ENCODE measurements around the gene VWC2. TPM values are rescaled to one million over a fixed set of nuclear protein-coding genes. Genes with fewer than 3 reads are reported as not detected.

Gene VWC2
- total and polyA plus RNA-seq, 2 of the 8 experiments (the other 6 are each of a cell fraction or from before 2014, with no cell fraction given), result 0.24 to 0.30 TPM

- no peak for TF ChIP-seq SRF (IDR thresholded peaks at IDR 0.05; ENCODE audit: low read depth, low read length)
- TF ChIP-seq POLR2AphosphoS5 (IDR thresholded peaks at IDR 0.05; ENCODE audit: low read depth, low read length), result no peak
- TF ChIP-seq CEBPB (IDR thresholded peaks at IDR 0.05; ENCODE audit: low read depth, low read length), result no peak
- TF ChIP-seq SP2 (IDR thresholded peaks at IDR 0.05; ENCODE audit: low read length), result no peak
- no peak for TF ChIP-seq EP300 (IDR thresholded peaks at IDR 0.05; ENCODE audit: borderline replicate concordance in 1 of 2, low read depth in 2 of 2, low read length in 2 of 2)
- no peak for TF ChIP-seq SAP30 (IDR thresholded peaks at IDR 0.05; ENCODE audit: insufficient read depth, insufficient replicate concordance, low read length)
- TF ChIP-seq CHD2 (IDR thresholded peaks at IDR 0.05; ENCODE audit: low read length), result no peak; the same call in 1 of the 2 replicates
- TF ChIP-seq BRCA1 (IDR thresholded peaks at IDR 0.05; ENCODE audit: low read depth, low read length), result no peak
- TF ChIP-seq ZNF274 (IDR thresholded peaks at IDR 0.05; ENCODE audit: borderline replicate concordance, extremely low read depth, low read length), result no peak
- no peak for TF ChIP-seq ATF3 (IDR thresholded peaks at IDR 0.05; ENCODE audit: insufficient read depth, low read depth, low read length)
- no peak for TF ChIP-seq ASH2L (IDR thresholded peaks at IDR 0.05; ENCODE audit: low read length)
- TF ChIP-seq PHF8 (conservative IDR thresholded peaks at IDR 0.05; ENCODE audit: low read depth, low read length), result no peak
These were observed 17.8 kb downstream of the VWC2 start (continued) for GRCh38 chr7:49791088-49791741.

All from H1 (cell line).